ENCODE results near the gene VAX1. TPM values are rescaled to one million over a fixed set of nuclear protein-coding genes. Genes with fewer than 3 reads are reported as not detected.
"Not testable (repeated sequence)": the region's sequence is repeated elsewhere in the genome, so short reads cannot be mapped to it uniquely, and the experiment has no call there.

Gene VAX1
- polyA plus RNA-seq, 1 experiment: 0.23 TPM

GRCh38 chr10:117090834-117091233 is 47.2 kb downstream of the VAX1 start:
- CTCF ChIA-PET: no interaction called here
- Histone ChIP-seq H3K27me3 (ENCODE audit: control insufficient read depth, insufficient read depth, low read length) (no peaks in the 10 kb centered on the region), H3K36me3 (ENCODE audit: control insufficient read depth, insufficient read depth, low read length) (no peaks in the 10 kb centered on the region), H3K4me3 (ENCODE audit: low read depth, low read length) (no peak overlapping the region)
- no peak for TF ChIP-seq CTCF (IDR thresholded peaks at IDR 0.05; ENCODE audit: insufficient read depth, low read depth, low read length)
- POLR2A ChIA-PET: no interaction called here
- no peak for DNase-seq (ENCODE audit: low read depth)

GRCh38 chr10:117087521-117087920 is 50.5 kb downstream of the VAX1 start:
- CTCF ChIA-PET: no interaction called here
- POLR2A ChIA-PET: no interaction called here
- Histone ChIP-seq H3K27me3 (ENCODE audit: control insufficient read depth, insufficient read depth, low read length) (no peaks in the 10 kb centered on the region), H3K36me3 (ENCODE audit: control insufficient read depth, insufficient read depth, low read length) (no peaks in the 10 kb centered on the region), H3K4me3 (ENCODE audit: low read depth, low read length) (no peak overlapping the region)
- no peak for DNase-seq (ENCODE audit: low read depth)
- no peak for TF ChIP-seq CTCF (IDR thresholded peaks at IDR 0.05; ENCODE audit: insufficient read depth, low read depth, low read length)

GRCh38 chr10:117086546-117086945 is 51.5 kb downstream of the VAX1 start:
- TF ChIP-seq CTCF (IDR thresholded peaks at IDR 0.05; ENCODE audit: insufficient read depth, low read depth, low read length): no peak
- Histone ChIP-seq H3K27me3 (ENCODE audit: control insufficient read depth, insufficient read depth, low read length) (no peaks in the 10 kb centered on the region), H3K4me3 (ENCODE audit: low read depth, low read length) (no peak overlapping the region), H3K36me3 (ENCODE audit: control insufficient read depth, insufficient read depth, low read length) (no peaks in the 10 kb centered on the region)
- no peak for DNase-seq (ENCODE audit: low read depth)
- ChIA-PET CTCF (no interaction called here), POLR2A (no interaction called here)

GRCh38 chr10:117084421-117085246 is 53.4 kb downstream of the VAX1 start:
- CTCF ChIA-PET: interaction anchor here (0.9 kb wide), 1 partner anchor 296 kb away, joined by 4 read pairs; no protein-coding TSS in a partner anchor
- H3K27me3 ChIP-seq (ENCODE audit: control insufficient read depth, insufficient read depth, low read length); H3K36me3 ChIP-seq (ENCODE audit: control insufficient read depth, insufficient read depth, low read length); POLR2A ChIA-PET; H3K4me3 ChIP-seq (ENCODE audit: low read depth, low read length); DNase-seq (ENCODE audit: low read depth): not testable (repeated sequence)

Small RNA genes lying within 50 kb of the gene (small RNA-seq; reads per million reads assigned to genes)
- not detected for gene MIR3663 (ENCODE audit: insufficient read length, low read depth, low replicate concordance)

Other genes starting within 250 kb of the VAX1 start
- gene SHTN1, start 133.1 kb downstream of the VAX1 start, polyA plus RNA-seq (2011; rRNA removed): 2.8 and 5.0 TPM in 2 replicates
- not detected in 2 replicates for gene KCNK18, start 59.2 kb upstream of the VAX1 start, polyA plus RNA-seq (2011; rRNA removed)
- not detected in 2 replicates for gene SLC18A2, start 102.8 kb upstream of the VAX1 start, polyA plus RNA-seq (2011; rRNA removed)
- gene PDZD8, start 237.2 kb upstream of the VAX1 start, polyA plus RNA-seq (2011; rRNA removed): 13.6 and 22.0 TPM in 2 replicates